Measurements from ENCODE around the gene RBM20.

GRCh38 chr10:110684800-110685446, 40.8 kb downstream of the RBM20 start:
- no peak for TF ChIP-seq CTCF (IDR thresholded peaks at IDR 0.05 in 4 of 5, conservative IDR thresholded peaks at IDR 0.05 in 1 of 5)
- peak in 1 of 2 donors; percentile 8 for TF ChIP-seq POLR2A (IDR thresholded peaks at IDR 0.05)
